ENCODE data around the gene SLC25A29.

Gene SLC25A29

GRCh38 chr14:100275214-100275613, 31.0 kb downstream of the SLC25A29 start:
- no peak overlapping the region for H3K4me3 ChIP-seq (replicated peaks in 1 of 2; ENCODE audit: low read depth in 2 of 2, low read length in 2 of 2)
- no peak for DNase-seq (ENCODE audit: low read depth in 2 of 2)
- TF ChIP-seq, protein P1, sequence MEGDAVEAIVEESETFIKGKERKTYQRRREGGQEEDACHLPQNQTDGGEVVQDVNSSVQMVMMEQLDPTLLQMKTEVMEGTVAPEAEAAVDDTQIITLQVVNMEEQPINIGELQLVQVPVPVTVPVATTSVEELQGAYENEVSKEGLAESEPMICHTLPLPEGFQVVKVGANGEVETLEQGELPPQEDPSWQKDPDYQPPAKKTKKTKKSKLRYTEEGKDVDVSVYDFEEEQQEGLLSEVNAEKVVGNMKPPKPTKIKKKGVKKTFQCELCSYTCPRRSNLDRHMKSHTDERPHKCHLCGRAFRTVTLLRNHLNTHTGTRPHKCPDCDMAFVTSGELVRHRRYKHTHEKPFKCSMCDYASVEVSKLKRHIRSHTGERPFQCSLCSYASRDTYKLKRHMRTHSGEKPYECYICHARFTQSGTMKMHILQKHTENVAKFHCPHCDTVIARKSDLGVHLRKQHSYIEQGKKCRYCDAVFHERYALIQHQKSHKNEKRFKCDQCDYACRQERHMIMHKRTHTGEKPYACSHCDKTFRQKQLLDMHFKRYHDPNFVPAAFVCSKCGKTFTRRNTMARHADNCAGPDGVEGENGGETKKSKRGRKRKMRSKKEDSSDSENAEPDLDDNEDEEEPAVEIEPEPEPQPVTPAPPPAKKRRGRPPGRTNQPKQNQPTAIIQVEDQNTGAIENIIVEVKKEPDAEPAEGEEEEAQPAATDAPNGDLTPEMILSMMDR (IDR thresholded peaks at IDR 0.05; ENCODE audit: low read depth, low read length): no peak

DNA sequence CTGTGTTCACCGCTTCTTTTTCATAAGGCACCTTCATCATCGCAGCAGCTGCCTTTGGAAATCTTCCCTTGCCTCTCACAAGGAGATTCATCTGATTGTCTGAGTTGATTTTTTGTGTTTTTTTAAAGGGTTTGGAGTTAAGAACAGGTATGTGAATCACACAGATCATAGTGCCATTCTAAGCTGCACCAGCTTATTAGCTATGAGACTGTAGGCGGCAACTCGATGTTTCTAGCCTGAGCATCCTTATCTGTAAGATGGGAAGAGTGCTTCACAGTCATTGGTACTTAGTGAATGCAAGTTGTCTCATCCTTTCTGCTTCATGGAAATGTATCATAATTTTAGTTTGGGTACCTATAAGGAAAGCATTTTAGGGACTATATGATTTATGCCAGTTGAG, 32.0 kb downstream of the SLC25A29 start:
- no peak overlapping the region for H3K4me3 ChIP-seq (replicated peaks in 1 of 2; ENCODE audit: low read depth in 2 of 2, low read length in 2 of 2)
- TF ChIP-seq, protein P1 (IDR thresholded peaks at IDR 0.05; ENCODE audit: low read depth, low read length): no peak
- DNase-seq (ENCODE audit: low read depth in 2 of 2): no peak

- H3K4me3 ChIP-seq (replicated peaks in 1 of 2; ENCODE audit: low read depth in 2 of 2, low read length in 2 of 2): no peak overlapping the region
- TF ChIP-seq, protein P1 (IDR thresholded peaks at IDR 0.05; ENCODE audit: low read depth, low read length): peak; percentile 20
- DNase-seq (ENCODE audit: low read depth in 2 of 2): peak; percentile 34 to 45
These were observed 34.9 kb downstream of the SLC25A29 start for GRCh38 chr14:100271247-100271939.

- DNase-seq (ENCODE audit: low read depth in 2 of 2): peak; percentile 21 to 73
- H3K4me3 ChIP-seq (replicated peaks in 1 of 2; ENCODE audit: low read depth in 2 of 2, low read length in 2 of 2): no peak overlapping the region
- TF ChIP-seq, protein P1 (IDR thresholded peaks at IDR 0.05; ENCODE audit: low read depth, low read length): no peak
These were observed 37.5 kb downstream of the SLC25A29 start for GRCh38 chr14:100268591-100269207.

- no peak overlapping the region for H3K4me3 ChIP-seq (replicated peaks in 1 of 2; ENCODE audit: low read depth in 2 of 2, low read length in 2 of 2)
- TF ChIP-seq, protein P1 (IDR thresholded peaks at IDR 0.05; ENCODE audit: low read depth, low read length): no peak
- no peak for DNase-seq (ENCODE audit: low read depth in 2 of 2)
These were observed 38.3 kb downstream of the SLC25A29 start for GRCh38 chr14:100267990-100268389.

DNA sequence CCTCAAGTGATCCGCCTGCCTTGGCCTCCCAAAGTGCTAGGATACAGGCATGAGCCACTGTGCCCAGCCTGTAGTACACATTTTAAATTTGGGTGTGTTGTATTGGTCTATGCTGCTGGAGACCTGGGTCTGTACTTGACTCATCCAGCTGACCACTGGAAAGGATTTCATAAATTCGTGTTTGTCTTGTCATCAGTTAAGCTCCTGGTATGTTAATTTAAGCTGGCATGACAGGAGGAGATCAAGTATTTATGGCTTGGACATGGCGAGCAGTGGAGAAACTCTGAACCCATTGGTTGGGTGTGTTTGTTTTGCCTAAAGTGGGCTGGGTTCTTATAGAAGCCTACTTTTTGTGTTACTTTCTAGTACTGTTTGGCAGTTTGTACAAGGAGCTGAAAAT, 43.1 kb downstream of the SLC25A29 start:
- no peak overlapping the region for H3K4me3 ChIP-seq (replicated peaks in 1 of 2; ENCODE audit: low read depth in 2 of 2, low read length in 2 of 2)
- TF ChIP-seq, protein P1 (IDR thresholded peaks at IDR 0.05; ENCODE audit: low read depth, low read length): no peak
- peak in 1 of 2 donors; percentile 46 for DNase-seq (ENCODE audit: low read depth in 2 of 2)
